Endothelial cell of umbilical vein (primary cell): ENCODE data around the gene STK11IP.

ENCODE experiments used
- EZH2 ChIP-seq: IDR thresholded peaks from 2 replicates; pipeline ENCODE4 v1.6.1; 2012; ENCODE audit warnings: borderline replicate concordance, low read depth, mild to moderate bottlenecking, moderate library complexity, low read length, inconsistent platforms; ENCODE audit not compliant: severe bottlenecking
- JUN ChIP-seq: IDR thresholded peaks from 2 replicates; pipeline ENCODE4 v1.6.1; 2011; ENCODE audit warnings: borderline replicate concordance, low read depth; ENCODE audit not compliant: insufficient read length, insufficient read depth
- MYC ChIP-seq: IDR thresholded peaks from one replicate; pipeline ENCODE4 v1.6.1; 2011; ENCODE audit warnings: mild to moderate bottlenecking, low read depth, low read length
- POLR2A ChIP-seq: IDR thresholded peaks from 2 replicates; pipeline ENCODE4 v1.6.1; 2012; ENCODE audit warnings: low read depth, mild to moderate bottlenecking, control low read depth, low read length
- POLR2AphosphoS5 ChIP-seq: IDR thresholded peaks from 2 replicates; pipeline ENCODE4 v1.6.1; 2012; ENCODE audit warnings: low read depth, mild to moderate bottlenecking, control low read depth, low read length, moderate library complexity; ENCODE audit not compliant: insufficient read depth
- TF ChIP-seq, protein P1 (sequence below), 2 donors: IDR thresholded peaks; 1 replicate in 1 of 2; 2 replicates in 1 of 2; pipeline ENCODE4 v1.5.1; 2011; ENCODE audit warnings: low read length in 2 of 2, mild to moderate bottlenecking in 2 of 2, moderate library complexity in 2 of 2, control low read depth in 1 of 2, inconsistent platforms in 1 of 2, low read depth in 1 of 2; ENCODE audit not compliant: insufficient read depth in 1 of 2; ENCODE audit errors: extremely low read depth in 1 of 2

DNA sequence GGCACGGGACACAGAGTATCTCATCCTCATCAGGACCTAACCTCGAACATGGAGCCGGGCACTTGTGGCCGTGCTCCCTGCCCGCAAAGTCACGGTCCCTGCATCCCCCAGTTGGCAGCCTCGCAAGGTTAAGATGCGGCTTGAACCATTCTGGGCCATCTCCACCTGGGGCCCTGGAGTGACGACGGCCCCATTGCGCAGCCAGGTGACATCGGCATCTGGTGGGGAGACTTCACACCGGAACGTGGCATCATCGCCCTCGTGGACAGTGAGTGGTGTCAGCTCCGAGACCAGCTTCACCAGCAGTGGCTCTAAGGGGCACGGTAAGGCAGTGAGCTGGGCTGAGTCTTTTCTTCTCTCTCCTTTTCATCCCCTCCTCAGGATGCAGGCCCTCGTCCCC, 41.2 kb upstream of the STK11IP start:
- TF ChIP-seq, protein P1, sequence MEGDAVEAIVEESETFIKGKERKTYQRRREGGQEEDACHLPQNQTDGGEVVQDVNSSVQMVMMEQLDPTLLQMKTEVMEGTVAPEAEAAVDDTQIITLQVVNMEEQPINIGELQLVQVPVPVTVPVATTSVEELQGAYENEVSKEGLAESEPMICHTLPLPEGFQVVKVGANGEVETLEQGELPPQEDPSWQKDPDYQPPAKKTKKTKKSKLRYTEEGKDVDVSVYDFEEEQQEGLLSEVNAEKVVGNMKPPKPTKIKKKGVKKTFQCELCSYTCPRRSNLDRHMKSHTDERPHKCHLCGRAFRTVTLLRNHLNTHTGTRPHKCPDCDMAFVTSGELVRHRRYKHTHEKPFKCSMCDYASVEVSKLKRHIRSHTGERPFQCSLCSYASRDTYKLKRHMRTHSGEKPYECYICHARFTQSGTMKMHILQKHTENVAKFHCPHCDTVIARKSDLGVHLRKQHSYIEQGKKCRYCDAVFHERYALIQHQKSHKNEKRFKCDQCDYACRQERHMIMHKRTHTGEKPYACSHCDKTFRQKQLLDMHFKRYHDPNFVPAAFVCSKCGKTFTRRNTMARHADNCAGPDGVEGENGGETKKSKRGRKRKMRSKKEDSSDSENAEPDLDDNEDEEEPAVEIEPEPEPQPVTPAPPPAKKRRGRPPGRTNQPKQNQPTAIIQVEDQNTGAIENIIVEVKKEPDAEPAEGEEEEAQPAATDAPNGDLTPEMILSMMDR (IDR thresholded peaks at IDR 0.05; ENCODE audit: extremely low read depth in 1 of 2, insufficient read depth in 1 of 2, low read depth in 1 of 2, low read length in 2 of 2) = no peak
- no peak for TF ChIP-seq POLR2AphosphoS5
- no peak for TF ChIP-seq EZH2
- TF ChIP-seq JUN = no peak
- no peak for TF ChIP-seq POLR2A
- no peak for TF ChIP-seq MYC
